DOHH2 (cell line): ENCODE measurements around the gene TSPAN8.

Experiments
- H3F3A ChIP-seq: fragments of 200-600 bp; sonication (generic), shearing (Covaris generic); 2 replicates; pipeline ENCODE4 v1.6.0; 2016; ENCODE audit warnings: antibody characterized with exemption, mild to moderate bottlenecking; ENCODE audit not compliant: control insufficient read depth, insufficient read depth
- H3K27ac ChIP-seq: fragments of 200-600 bp; sonication (generic); 2 replicates; pipeline ENCODE4 v1.5.1; 2014; ENCODE audit warnings: low read depth, mild to moderate bottlenecking, low read length, moderate library complexity
- H3K27me3 ChIP-seq: fragments of 200-600 bp; sonication (generic); 2 replicates; pipeline ENCODE4 v1.6.1; 2014; ENCODE audit warnings: mild to moderate bottlenecking, low read length, mixed read lengths; ENCODE audit not compliant: control insufficient read depth
- H3K36me3 ChIP-seq: fragments of 200-600 bp; sonication (generic); 2 replicates; pipeline ENCODE4 v1.6.1; 2014; ENCODE audit warnings: mild to moderate bottlenecking, low read length, moderate library complexity, mixed read lengths; ENCODE audit not compliant: control insufficient read depth
- H3K4me1 ChIP-seq: fragments of 200-600 bp; sonication (generic); 2 replicates; pipeline ENCODE4 v1.6.1; 2014; ENCODE audit warnings: mild to moderate bottlenecking, low read length, mixed read lengths; ENCODE audit not compliant: control insufficient read depth
- H3K4me2 ChIP-seq: fragments of 200-600 bp; sonication (generic); 2 replicates; pipeline ENCODE4 v1.6.0; 2014; ENCODE audit warnings: mild to moderate bottlenecking, low read length, moderate library complexity
- H3K4me3 ChIP-seq: fragments of 200-600 bp; sonication (generic); 2 replicates; pipeline ENCODE4 v1.5.1; 2014; ENCODE audit warnings: mild to moderate bottlenecking, low read length, mixed read lengths
- H3K79me2 ChIP-seq: fragments of 200-600 bp; sonication (generic); 2 replicates; pipeline ENCODE4 v1.6.1; 2014; ENCODE audit warnings: mild to moderate bottlenecking, low read length, mixed read lengths; ENCODE audit not compliant: control insufficient read depth
- H3K9me2 ChIP-seq: fragments of 200-600 bp; sonication (generic); replicated peaks from 2 replicates; pipeline ENCODE4 v1.6.1; 2014; ENCODE audit warnings: mild to moderate bottlenecking, low read length, mixed read lengths; ENCODE audit not compliant: control insufficient read depth
- H3K9me3 ChIP-seq: fragments of 200-600 bp; sonication (generic); 2 replicates; pipeline ENCODE4 v1.6.1; 2014; ENCODE audit warnings: antibody characterized with exemption, low read length, mixed read lengths; ENCODE audit not compliant: control insufficient read depth, insufficient read depth
- H4K20me1 ChIP-seq: fragments of 200-600 bp; sonication (generic); 2 replicates; pipeline ENCODE4 v1.6.0; 2014; ENCODE audit warnings: low read depth, mild to moderate bottlenecking, antibody characterized with exemption, low read length, moderate library complexity; ENCODE audit not compliant: control insufficient read depth, insufficient read depth
- CTCF ChIP-seq: fragments of 200-600 bp; sonication (generic); IDR thresholded peaks from one replicate; pipeline ENCODE4 v1.5.1; 2014; ENCODE audit warnings: antibody characterized with exemption, mild to moderate bottlenecking, low read depth, low read length; ENCODE audit not compliant: poor library complexity, severe bottlenecking
- EZH2phosphoT487 ChIP-seq: fragments of 200-600 bp; sonication (generic); IDR thresholded peaks from 2 replicates; pipeline ENCODE4 v1.6.1; 2017; ENCODE audit warnings: borderline replicate concordance, mild to moderate bottlenecking, antibody characterized with exemption, low read length, moderate library complexity, mixed read lengths

The TSPAN8 gene

GRCh38 chr12:71144682-71145081 lies 13.1 kb downstream of the TSPAN8 start:
- Histone ChIP-seq H3K9me3 (no peaks in the 10 kb centered on the region), H3K36me3 (no peaks in the 10 kb centered on the region), H3K4me2 (no peak overlapping the region), H4K20me1 (no peaks in the 10 kb centered on the region), H3F3A (no peaks in the 10 kb centered on the region), H3K9me2 (no peaks in the 10 kb centered on the region), H3K27ac (no peak overlapping the region), H3K4me1 (no peaks in the 10 kb centered on the region), H3K4me3 (no peak overlapping the region), H3K79me2 (no peaks in the 10 kb centered on the region), H3K27me3 (no peaks in the 10 kb centered on the region)
- no peak for TF ChIP-seq CTCF
- TF ChIP-seq EZH2phosphoT487 = no peak

- TF ChIP-seq EZH2phosphoT487 = no peak
- TF ChIP-seq CTCF = no peak
- H3K27ac ChIP-seq = no peak overlapping the region
- H3F3A ChIP-seq = no peaks in the 10 kb centered on the region
- no peaks in the 10 kb centered on the region for H4K20me1 ChIP-seq
- H3K79me2 ChIP-seq = no peaks in the 10 kb centered on the region
- H3K27me3 ChIP-seq = no peaks in the 10 kb centered on the region
- H3K9me2 ChIP-seq = no peaks in the 10 kb centered on the region
- H3K9me3 ChIP-seq = no peaks in the 10 kb centered on the region
- no peak overlapping the region for H3K4me2 ChIP-seq
- H3K4me3 ChIP-seq = no peak overlapping the region
- H3K36me3 ChIP-seq = no peaks in the 10 kb centered on the region
- no peaks in the 10 kb centered on the region for H3K4me1 ChIP-seq
Measured at GRCh38 chr12:71142956-71143355, 14.8 kb downstream of the TSPAN8 start.

GRCh38 chr12:71142016-71142415 lies 15.8 kb downstream of the TSPAN8 start:
- Histone ChIP-seq H3K9me2 (no peaks in the 10 kb centered on the region), H3K79me2 (no peaks in the 10 kb centered on the region), H3F3A (no peaks in the 10 kb centered on the region), H3K27me3 (no peaks in the 10 kb centered on the region), H3K36me3 (no peaks in the 10 kb centered on the region), H3K4me1 (no peaks in the 10 kb centered on the region), H3K4me2 (no peak overlapping the region), H3K27ac (no peak overlapping the region), H4K20me1 (no peaks in the 10 kb centered on the region), H3K9me3 (no peaks in the 10 kb centered on the region), H3K4me3 (no peak overlapping the region)
- TF ChIP-seq CTCF (no peak), EZH2phosphoT487 (no peak)
